IMR-90 (cell line): ENCODE measurements around the gene KRTCAP2. TPM values are rescaled to one million over a fixed set of nuclear protein-coding genes. Genes with fewer than 3 reads are reported as not detected.
A peak's percentile ranks its signal among the peaks of the same experiment; 100 is the strongest.

Source experiments
- ATAC-seq: fragments of 200-7000 bp; cut with Tn5 transposase; 2 replicates; pipeline ENCODE4 v1.9.1; 2020; ENCODE audit warnings: low read depth, mild to moderate bottlenecking, moderate library complexity
- BruUV-seq: library from RNA; stranded (reverse); fragments of 400-500 nt; replicated peaks from 2 replicates; lab custom pipeline; 2021; lab: Mats Ljungman, UMichigan
- CTCF ChIA-PET: fragments of 300-600 bp; formaldehyde crosslinking; extraction: SDS; loops from one replicate; lab custom pipeline; 2021; ENCODE audit warnings: antibody characterized with exemption; lab: Yijun Ruan, JAX
- POLR2A ChIA-PET: fragments of 300-600 bp; sonication (Branson Sonifier 250); formaldehyde crosslinking; loops from one replicate; lab custom pipeline; 2022; ENCODE audit warnings: antibody characterized with exemption; ENCODE audit not compliant: unreplicated experiment; lab: Charles Lee
- DNase-seq: peaks from one replicate; pipeline ENCODE4 v3.0.0; 2013
- H2AFZ ChIP-seq: replicated peaks from 2 replicates; pipeline ENCODE3; 2013; ENCODE audit warnings: low read length, mild to moderate bottlenecking; ENCODE audit not compliant: poor library complexity
- H2AK5ac ChIP-seq: 2 replicates; pipeline ENCODE4 v1.6.1; 2013; ENCODE audit warnings: low read depth, low read length, inconsistent platforms
- H2AK9ac ChIP-seq: replicated peaks from 2 replicates; pipeline ENCODE3; 2013; ENCODE audit warnings: mild to moderate bottlenecking, low read depth, low read length, moderate library complexity; ENCODE audit not compliant: poor library complexity
- H2BK120ac ChIP-seq: 2 replicates; pipeline ENCODE4 v1.6.1; 2013; ENCODE audit warnings: low read depth, low read length, inconsistent platforms
- H2BK15ac ChIP-seq: 3 replicates; pipeline ENCODE4 v1.6.1; 2013; ENCODE audit warnings: low read depth, low read length, inconsistent platforms
- H2BK20ac ChIP-seq: 2 replicates; pipeline ENCODE4 v1.6.1; 2013; ENCODE audit warnings: low read depth, mild to moderate bottlenecking, inconsistent platforms, low read length, moderate library complexity
- H2BK5ac ChIP-seq: 2 replicates; pipeline ENCODE4 v1.6.1; 2013; ENCODE audit warnings: mild to moderate bottlenecking, low read depth, low read length, inconsistent platforms; ENCODE audit not compliant: poor library complexity, severe bottlenecking
- H3K14ac ChIP-seq: replicated peaks from 2 replicates; pipeline ENCODE4 v1.6.1; 2013; ENCODE audit warnings: low read depth, low read length, inconsistent platforms
- H3K18ac ChIP-seq: 2 replicates; pipeline ENCODE4 v1.6.1; 2013; ENCODE audit warnings: low read depth, low read length, control low read depth
- H3K23ac ChIP-seq: 2 replicates; pipeline ENCODE4 v1.6.1; 2013; ENCODE audit warnings: low read depth, low read length, inconsistent platforms
- H3K27ac ChIP-seq: 2 replicates; pipeline ENCODE4 v1.5.1; 2013; ENCODE audit warnings: mild to moderate bottlenecking, control low read depth, low read length; ENCODE audit not compliant: insufficient read depth
- H3K27me3 ChIP-seq: 2 replicates; pipeline ENCODE4 v1.6.1; 2013; ENCODE audit warnings: low read length; ENCODE audit not compliant: control insufficient read depth, insufficient read depth
- H3K36me3 ChIP-seq: 2 replicates; pipeline ENCODE4 v1.6.1; 2013; ENCODE audit warnings: low read length, mixed read lengths; ENCODE audit not compliant: control insufficient read depth, insufficient read depth
- H3K4ac ChIP-seq: 2 replicates; pipeline ENCODE4 v1.6.1; 2013; ENCODE audit warnings: low read depth, low read length, inconsistent platforms
- H3K4me1 ChIP-seq: 2 replicates; pipeline ENCODE4 v1.6.1; 2013; ENCODE audit warnings: low read length, mixed read lengths; ENCODE audit not compliant: control insufficient read depth, insufficient read depth
- H3K4me2 ChIP-seq: 2 replicates; pipeline ENCODE4 v1.6.1; 2013; ENCODE audit warnings: low read depth, mild to moderate bottlenecking, control low read depth, low read length, moderate library complexity
- H3K4me3 ChIP-seq: 2 replicates; pipeline ENCODE4 v1.5.1; 2013; ENCODE audit warnings: low read depth, mild to moderate bottlenecking, control low read depth, low read length, moderate library complexity; ENCODE audit not compliant: insufficient read depth
- H3K56ac ChIP-seq: 2 replicates; pipeline ENCODE4 v1.6.1; 2013; ENCODE audit warnings: low read length, inconsistent platforms; ENCODE audit not compliant: insufficient read depth; ENCODE audit errors: extremely low read depth
- H3K79me1 ChIP-seq, 2 experiments: 2 replicates each; pipeline ENCODE4 v1.6.1; 2013; ENCODE audit warnings: low read length in 2 of 2, inconsistent platforms in 1 of 2, low read depth in 1 of 2
- H3K9ac ChIP-seq: 2 replicates; pipeline ENCODE4 v1.6.1; 2013; ENCODE audit warnings: low read depth, low read length, control low read depth
- H3K9me1 ChIP-seq: 2 replicates; pipeline ENCODE4 v1.6.1; 2013; ENCODE audit warnings: low read length, inconsistent platforms; ENCODE audit not compliant: insufficient read depth
- H3K9me3 ChIP-seq: 2 replicates; pipeline ENCODE4 v1.6.1; 2013; ENCODE audit warnings: low read length; ENCODE audit not compliant: control insufficient read depth, insufficient read depth
- H4K20me1 ChIP-seq: 2 replicates; pipeline ENCODE4 v1.6.1; 2013; ENCODE audit warnings: low read length, inconsistent platforms; ENCODE audit not compliant: insufficient read depth
- H4K5ac ChIP-seq: 2 replicates; pipeline ENCODE4 v1.6.1; 2013; ENCODE audit warnings: mild to moderate bottlenecking, low read depth, low read length, control low read depth
- H4K8ac ChIP-seq, 2 experiments: 2 replicates each; pipeline ENCODE4 v1.6.1; 2013; ENCODE audit warnings: low read depth in 2 of 2, low read length in 2 of 2, control low read depth in 1 of 2, inconsistent platforms in 1 of 2
- H4K91ac ChIP-seq: 2 replicates; pipeline ENCODE4 v1.6.1; 2013; ENCODE audit warnings: low read depth, low read length, inconsistent platforms; ENCODE audit not compliant: insufficient read depth
- BHLHE40 ChIP-seq: fragments of 150-350 bp; IDR thresholded peaks from 2 replicates; pipeline ENCODE4 v1.6.1; 2016; ENCODE audit warnings: mild to moderate bottlenecking, low read depth, low read length
- CEBPB ChIP-seq: IDR thresholded peaks from 2 replicates; pipeline ENCODE4 v1.6.1; 2012; ENCODE audit warnings: low read depth, low read length, improper control_type of control experiment
- CHD1 ChIP-seq: IDR thresholded peaks from 2 replicates; pipeline ENCODE4 v1.6.1; 2012; ENCODE audit warnings: low read depth, low read length, improper control_type of control experiment
- CTCF ChIP-seq: conservative IDR thresholded peaks from 2 replicates; pipeline ENCODE4 v1.5.1; 2012; ENCODE audit warnings: mild to moderate bottlenecking, low read depth, low read length, improper control_type of control experiment
- ELK1 ChIP-seq: fragments of 150-350 bp; IDR thresholded peaks from 2 replicates; pipeline ENCODE4 v1.6.1; 2016; ENCODE audit warnings: low read depth, mild to moderate bottlenecking, low read length, moderate library complexity, borderline replicate concordance
- FOS ChIP-seq: fragments of 150-350 bp; IDR thresholded peaks from 2 replicates; pipeline ENCODE4 v1.6.1; 2016; ENCODE audit warnings: low read depth, low read length
- MAFK ChIP-seq: IDR thresholded peaks from 2 replicates; pipeline ENCODE4 v1.6.1; 2012; ENCODE audit warnings: low read depth, low read length, improper control_type of control experiment
- MAZ ChIP-seq: IDR thresholded peaks from 2 replicates; pipeline ENCODE4 v1.6.1; 2012; ENCODE audit warnings: low read depth, mild to moderate bottlenecking, low read length, improper control_type of control experiment, moderate library complexity, borderline replicate concordance
- MXI1 ChIP-seq: IDR thresholded peaks from 2 replicates; pipeline ENCODE4 v1.6.1; 2012; ENCODE audit warnings: low read depth, mild to moderate bottlenecking, low read length, moderate library complexity, borderline replicate concordance
- NFE2L2 ChIP-seq: fragments of 150-350 bp; IDR thresholded peaks from 2 replicates; pipeline ENCODE4 v1.6.1; 2016; ENCODE audit warnings: low read depth, mild to moderate bottlenecking, low read length
- POLR2A ChIP-seq: IDR thresholded peaks from 2 replicates; pipeline ENCODE4 v1.6.1; 2012; ENCODE audit warnings: mild to moderate bottlenecking, low read depth, low read length
- RAD21 ChIP-seq: IDR thresholded peaks from 2 replicates; pipeline ENCODE4 v1.6.1; 2012; ENCODE audit warnings: low read length, improper control_type of control experiment
- RCOR1 ChIP-seq: IDR thresholded peaks from 2 replicates; pipeline ENCODE4 v1.6.1; 2012; ENCODE audit warnings: mild to moderate bottlenecking, low read length, improper control_type of control experiment; ENCODE audit not compliant: insufficient replicate concordance
- RFX5 ChIP-seq: IDR thresholded peaks from 2 replicates; pipeline ENCODE4 v1.8.0; 2012; ENCODE audit warnings: low read depth, mild to moderate bottlenecking, low read length, moderate library complexity
- SMC3 ChIP-seq: fragments of 150-350 bp; IDR thresholded peaks from 2 replicates; pipeline ENCODE4 v1.6.1; 2016; ENCODE audit warnings: low read depth, mild to moderate bottlenecking, antibody characterized with exemption, low read length, moderate library complexity
- USF2 ChIP-seq: fragments of 150-350 bp; IDR thresholded peaks from 2 replicates; pipeline ENCODE4 v1.6.1; 2017; ENCODE audit warnings: mild to moderate bottlenecking, antibody characterized with exemption, low read length, low read depth
- WGBS, 2 experiments: methylation state at CpG; one replicate each; pipeline versions ENCODE4 v1.1.5 to v1.1.7; 2013; ENCODE audit warnings: missing lambda C conversion rate in 2 of 2; ENCODE audit not compliant: insufficient read length in 1 of 2; ENCODE audit errors: extremely low coverage in 2 of 2; 5-methylcytosine and 5-hydroxymethylcytosine counted together
- dilution Hi-C: fragments of 300-500 bp; cut with HindIII; formaldehyde crosslinking; loops from one replicate; pipeline ENCODE4 v1.14.3; 2018; ENCODE audit warnings: low sequenced_read_pairs; ENCODE audit not compliant: unreplicated experiment
- in situ Hi-C: fragments of 300-500 bp; cut with MboI; formaldehyde crosslinking; loops from 3 replicates; pipeline ENCODE4 v1.14.3; 2019; ENCODE audit warnings: low sequenced_read_pairs, inconsistent platforms, mixed read lengths
- intact Hi-C: fragments of 100-400 bp; cut with micrococcal nuclease; formaldehyde crosslinking; loops from 2 replicates; pipeline ENCODE4 v1.10.0; 2022
- polyA plus RNA-seq, 3 experiments: library from polyadenylated mRNA; depleted of rRNA; stranded (reverse); fragments of >200 nt; gene quantifications; 2 replicates each; pipeline ENCODE4 v1.2.3, GENCODE V29; 2012; ENCODE audit warnings: low replicate concordance in 1 of 3
- total RNA-seq: library from RNA; depleted of rRNA; stranded (reverse); fragments of >200 nt; gene quantifications from 2 replicates; pipeline ENCODE4 v1.2.3, GENCODE V29; 2012

Gene KRTCAP2
- total and polyA plus RNA-seq, 2 of the 4 experiments (the other 2 are of a cell fraction) = 76.7 to 232 TPM

- dilution Hi-C loops (no loop called here), intact Hi-C loops (no loop called here), in situ Hi-C loops (no loop called here)
- Histone ChIP-seq H3K23ac (no peak overlapping the region), H3K27ac (no peak overlapping the region), H2AK5ac (no peak overlapping the region), H3K4me2 (no peak overlapping the region), H3K4me1 (peaks cover 12% of the 10 kb centered on the region), H2BK5ac (no peak overlapping the region), H3K4me3 (no peak overlapping the region), H2BK120ac (no peak overlapping the region), H3K36me3 (peaks cover 28% of the 10 kb centered on the region), H2BK20ac (no peak overlapping the region), H4K8ac (no peak overlapping the region), H2AFZ (no peak overlapping the region), H3K14ac (no peak overlapping the region), H4K91ac (no peak overlapping the region), H3K27me3 (no peaks in the 10 kb centered on the region), H4K5ac (no peak overlapping the region), H3K9ac (no peak overlapping the region), H3K9me3 (no peaks in the 10 kb centered on the region), H3K56ac (no peak overlapping the region), H3K4ac (no peak overlapping the region), H4K20me1 (no peaks in the 10 kb centered on the region), H3K18ac (no peak overlapping the region), H2AK9ac (peak overlapping the region; percentile 7), H2BK15ac (no peak overlapping the region), H3K79me1 (peaks cover 13 to 30% of the 10 kb centered on the region in 2 experiments; a peak in 3 of 4 replicates), H3K9me1 (peaks cover 15% of the 10 kb centered on the region; the same call in 1 of the 2 replicates)
- BruUV-seq = no TSS peak
- WGBS, 2 experiments = no CpG with 5 or more reads among the region's 3 CpGs
- ChIA-PET CTCF (no interaction called here), POLR2A (no interaction called here)
- TF ChIP-seq USF2 (no peak), FOS (no peak), CHD1 (no peak), NFE2L2 (no peak), CEBPB (no peak), RFX5 (no peak), ELK1 (no peak), BHLHE40 (no peak), RCOR1 (no peak), SMC3 (no peak), POLR2A (no peak), MXI1 (no peak), RAD21 (no peak), CTCF (no peak), MAFK (no peak), MAZ (no peak)
- DNase-seq (no peak), ATAC-seq (no peak)
Measured at GRCh38 chr1:155198547-155198906, 25.4 kb upstream of the KRTCAP2 start.
